Stomach (tissue), 9 donors: ENCODE results near the gene MCTP1. TPM values are rescaled to one million over a fixed set of nuclear protein-coding genes. Genes with fewer than 3 reads are reported as not detected.

ENCODE experiments used
- DNase-seq, 2 donors: peaks; one replicate each; pipeline versions ENCODE4 v3.0.0 to v3.0.0-alpha.2; 2013 to 2019
- H3K27ac ChIP-seq, 5 donors: fragments of 200-600 bp in 4 of 5; sonication (generic) in 4 of 5; one replicate each; pipeline ENCODE4 v1.5.1; 2013 to 2019; ENCODE audit warnings: mild to moderate bottlenecking in 1 of 5, moderate library complexity in 1 of 5
- H3K27me3 ChIP-seq, 3 donors: fragments of 200-600 bp; sonication (generic); one replicate each; pipeline ENCODE4 v1.5.1; 2017 to 2019; ENCODE audit warnings: mixed run types in 1 of 3
- H3K36me3 ChIP-seq, 4 donors: fragments of 200-600 bp; sonication (generic); 1 replicate in 3 of 4; 2 replicates in 1 of 4; pipeline ENCODE4 v1.5.1; 2016 to 2019
- H3K4me1 ChIP-seq, 4 donors: fragments of 200-600 bp; sonication (generic); one replicate each; pipeline ENCODE4 v1.5.1; 2016 to 2019
- H3K4me3 ChIP-seq, 4 donors: fragments of 200-600 bp; sonication (generic) in 3 of 4; one replicate each; pipeline ENCODE4 v1.5.1; 2016 to 2019; ENCODE audit warnings: mild to moderate bottlenecking in 1 of 4
- H3K9me3 ChIP-seq, 4 donors: fragments of 200-600 bp; sonication (generic); one replicate each; pipeline ENCODE4 v1.5.1; 2016 to 2019
- CTCF ChIP-seq, 7 experiments: fragments of 450-650 bp in 4 of 7; fragments of 200-600 bp in 3 of 7; sonication (generic) in 3 of 7; IDR thresholded peaks; one replicate each; pipeline ENCODE4 v1.5.1; 2016 to 2019; ENCODE audit warnings: antibody characterized with exemption in 7 of 7, control low read depth in 2 of 7, mild to moderate bottlenecking in 1 of 7
- EP300 ChIP-seq: sonication (generic); formaldehyde crosslinking; IDR thresholded peaks from one replicate; pipeline ENCODE4 v1.6.1; 2017; ENCODE audit warnings: antibody characterized with exemption
- POLR2A ChIP-seq, 4 donors: fragments of 450-650 bp; IDR thresholded peaks; one replicate each; pipeline ENCODE4 v1.6.1; 2016; ENCODE audit warnings: antibody characterized with exemption in 4 of 4, control low read depth in 2 of 4, mild to moderate bottlenecking in 1 of 4, moderate library complexity in 1 of 4
- POLR2AphosphoS5 ChIP-seq, 3 donors: sonication (generic); formaldehyde crosslinking; IDR thresholded peaks; one replicate each; pipeline ENCODE4 v1.6.1; 2016; ENCODE audit warnings: antibody characterized with exemption in 3 of 3
- WGBS, 5 donors: extraction: QIAGEN DNeasy Blood & Tissue Kit in 3 of 5; methylation state at CpG; one replicate each; pipeline versions ENCODE4 v1.1.5 to v1.1.7; 2013 to 2018; 5-methylcytosine and 5-hydroxymethylcytosine counted together
- intact Hi-C: fragments of 100-400 bp; cut with DNase I; formaldehyde crosslinking; loops from one replicate; pipeline ENCODE4 v1.15.1; 2023; ENCODE audit warnings: low total_unique reads
- polyA plus RNA-seq, 3 donors: library from polyadenylated mRNA; stranded (reverse); fragments of 200-250 nt; gene quantifications; one replicate each; pipeline ENCODE4 v1.2.3, GENCODE V29; 2013
- total RNA-seq, 5 donors: library from RNA; depleted of rRNA; stranded (reverse); fragments of >200 nt; gene quantifications; one replicate each; pipeline versions ENCODE4 v1.1.0 to v1.2.3, GENCODE V29; 2014 to 2016
- donor health status: healthy with polysubstance abuse.
- donor health status: Bipolar disorder and iron deficiency.
- donor health status: healthy.

The MCTP1 gene
- total and polyA plus RNA-seq, 8 donors: 1.4 to 47.9 (median 11.3) TPM

GRCh38 chr5:95068289-95068910 lies 216.5 kb downstream of the MCTP1 start:
- Histone ChIP-seq H3K9me3 (no peaks in the 10 kb centered on the region), H3K27me3 (no peaks in the 10 kb centered on the region), H3K36me3 (no peaks in the 10 kb centered on the region), H3K4me3 (no peak overlapping the region), H3K4me1 (peaks cover 0 to 32% (median 0%) of the 10 kb centered on the region in 4 donors), H3K27ac (no peak overlapping the region)
- 77 to 86% (median 84%) methylated on average over 7 of the region's 7 CpGs for WGBS, 5 donors
- DNase-seq: no peak
- TF ChIP-seq CTCF (IDR thresholded peaks at IDR 0.05) (no peak), EP300 (no peak), POLR2AphosphoS5 (IDR thresholded peaks at IDR 0.05) (no peak), POLR2A (IDR thresholded peaks at IDR 0.05) (no peak)
- intact Hi-C loops: no loop called here

- Histone ChIP-seq H3K4me3 (no peak overlapping the region), H3K4me1 (peaks cover 0 to 38% (median 0%) of the 10 kb centered on the region in 4 donors), H3K27ac (no peak overlapping the region), H3K27me3 (no peaks in the 10 kb centered on the region), H3K9me3 (no peaks in the 10 kb centered on the region), H3K36me3 (no peaks in the 10 kb centered on the region)
- 23 to 38% (median 29%) methylated on average over 1 of the region's 1 CpG for WGBS, 5 donors
- TF ChIP-seq EP300: no peak
- no peak for TF ChIP-seq CTCF (IDR thresholded peaks at IDR 0.05)
- TF ChIP-seq POLR2A (IDR thresholded peaks at IDR 0.05): no peak
- TF ChIP-seq POLR2AphosphoS5 (IDR thresholded peaks at IDR 0.05): no peak
- intact Hi-C loops: no loop called here
- DNase-seq: no peak
These were observed 218.8 kb downstream of the MCTP1 start for GRCh38 chr5:95066048-95066447.

GRCh38 chr5:95063492-95063891 lies 221.4 kb downstream of the MCTP1 start:
- no peak for TF ChIP-seq EP300
- TF ChIP-seq POLR2A (IDR thresholded peaks at IDR 0.05): no peak
- TF ChIP-seq CTCF (IDR thresholded peaks at IDR 0.05): no peak
- no peak for TF ChIP-seq POLR2AphosphoS5 (IDR thresholded peaks at IDR 0.05)

GRCh38 chr5:95060098-95060497 lies 224.8 kb downstream of the MCTP1 start:
- no peaks in the 10 kb centered on the region for H3K36me3 ChIP-seq

More at GRCh38 chr5:95063492-95063891, 221.4 kb downstream of the MCTP1 start:
- DNase-seq: no peak
- intact Hi-C loops: no loop called here
- 74 to 82% (median 78%) methylated on average over 2 of the region's 2 CpGs for WGBS, 5 donors
- Histone ChIP-seq H3K4me1 (peaks cover 0 to 12% (median 0%) of the 10 kb centered on the region in 4 donors), H3K36me3 (no peaks in the 10 kb centered on the region), H3K27me3 (no peaks in the 10 kb centered on the region), H3K4me3 (no peak overlapping the region), H3K9me3 (no peaks in the 10 kb centered on the region), H3K27ac (no peak overlapping the region)

More at GRCh38 chr5:95060098-95060497, 224.8 kb downstream of the MCTP1 start:
- no peak overlapping the region for H3K27ac ChIP-seq
- peaks cover 0 to 10% (median 0%) of the 10 kb centered on the region in 4 donors for H3K4me1 ChIP-seq
- TF ChIP-seq POLR2AphosphoS5 (IDR thresholded peaks at IDR 0.05) (no peak), CTCF (IDR thresholded peaks at IDR 0.05) (no peak), POLR2A (IDR thresholded peaks at IDR 0.05) (no peak), EP300 (no peak)
- intact Hi-C loops: no loop called here
- DNase-seq: no peak
- 16 to 37% (median 33%) methylated on average over 2 of the region's 2 CpGs for WGBS, 5 donors
- no peak overlapping the region for H3K4me3 ChIP-seq
- no peaks in the 10 kb centered on the region for H3K27me3 ChIP-seq
- H3K9me3 ChIP-seq: no peaks in the 10 kb centered on the region
